ENCODE data around the gene CD79A.
"Not testable (repeated sequence)": the region's sequence is repeated elsewhere in the genome, so short reads cannot be mapped to it uniquely, and the experiment has no call there.

CD79A gene

DNA sequence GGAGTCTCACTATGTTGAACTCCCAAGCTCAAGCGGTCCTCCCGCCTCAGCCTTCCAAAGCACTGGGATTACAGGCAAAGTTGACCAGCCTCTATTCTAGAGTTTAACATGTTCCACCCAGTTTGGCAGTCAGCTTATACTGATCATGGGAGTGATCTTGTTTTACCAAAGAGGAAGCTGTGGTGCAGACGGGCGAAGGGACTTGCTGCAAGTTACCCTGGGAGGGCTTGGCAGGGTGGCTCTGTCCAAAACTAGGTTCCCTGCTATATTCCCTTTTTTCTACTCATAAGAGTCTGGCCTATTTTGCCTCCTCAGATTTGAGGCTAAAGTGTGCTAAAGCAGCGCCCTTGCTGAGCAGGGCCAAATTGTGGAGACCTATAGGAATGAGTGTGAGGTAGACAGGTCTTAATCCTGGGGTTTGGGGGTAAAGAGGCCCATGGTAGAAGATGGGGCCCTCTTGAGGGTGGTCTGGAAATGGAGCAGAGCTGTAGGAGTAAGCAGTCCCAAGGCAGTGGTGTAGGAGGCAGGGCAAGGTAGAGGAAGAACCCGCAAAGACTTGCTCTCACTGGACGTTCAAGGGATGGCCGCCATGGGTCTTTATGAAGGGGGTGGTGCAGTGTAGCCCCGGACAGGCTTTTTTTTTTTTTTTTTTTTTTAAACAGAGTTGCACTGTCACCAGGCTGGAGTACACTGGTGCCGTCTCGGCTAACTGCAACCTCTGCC lies 13.7 kb upstream of the CD79A start:
- DNase-seq (ENCODE audit: low spot score), result no peak

DNA sequence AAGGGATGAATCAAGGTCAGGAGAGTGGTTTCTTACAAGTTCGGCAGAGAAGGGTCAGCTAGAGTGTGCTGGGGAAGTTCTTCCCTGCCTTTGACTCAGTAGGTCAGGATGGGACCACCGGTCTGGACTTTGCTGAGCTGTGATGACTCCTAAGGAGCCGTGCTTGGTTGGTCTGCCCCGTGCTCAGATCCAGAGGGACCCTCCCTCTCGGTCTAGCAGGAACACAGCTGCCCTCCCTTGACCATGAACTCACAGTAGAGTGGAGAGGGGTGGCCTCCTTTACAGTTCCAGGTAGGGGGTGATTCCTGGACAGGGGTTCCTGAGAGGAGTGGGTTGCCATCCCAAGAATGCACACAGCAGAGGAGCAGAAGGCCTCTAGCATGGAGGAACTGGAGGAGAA lies 12.7 kb upstream of the CD79A start:
- no peak for DNase-seq (ENCODE audit: low spot score)

DNA sequence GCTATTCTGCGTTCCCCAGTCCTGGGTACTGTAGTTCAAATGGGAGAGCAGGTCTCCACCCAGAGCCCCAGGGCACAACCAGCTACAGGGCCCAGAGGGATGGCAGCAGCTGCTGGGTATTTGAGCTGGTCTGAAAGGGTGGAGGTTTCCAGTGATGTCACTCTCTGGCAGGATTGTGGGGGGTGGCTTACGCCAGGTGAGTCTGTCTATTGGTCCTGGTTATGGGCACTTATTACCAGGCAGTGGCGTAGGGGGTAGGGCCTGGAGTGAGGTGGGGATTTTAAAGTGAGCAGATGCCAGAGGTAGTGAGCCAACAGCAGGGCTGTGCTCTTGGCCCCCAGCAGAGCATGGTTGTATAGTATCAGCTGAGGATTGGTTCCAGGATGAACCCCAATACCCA lies 10.8 kb upstream of the CD79A start:
- no peak for DNase-seq (ENCODE audit: low spot score)

DNA sequence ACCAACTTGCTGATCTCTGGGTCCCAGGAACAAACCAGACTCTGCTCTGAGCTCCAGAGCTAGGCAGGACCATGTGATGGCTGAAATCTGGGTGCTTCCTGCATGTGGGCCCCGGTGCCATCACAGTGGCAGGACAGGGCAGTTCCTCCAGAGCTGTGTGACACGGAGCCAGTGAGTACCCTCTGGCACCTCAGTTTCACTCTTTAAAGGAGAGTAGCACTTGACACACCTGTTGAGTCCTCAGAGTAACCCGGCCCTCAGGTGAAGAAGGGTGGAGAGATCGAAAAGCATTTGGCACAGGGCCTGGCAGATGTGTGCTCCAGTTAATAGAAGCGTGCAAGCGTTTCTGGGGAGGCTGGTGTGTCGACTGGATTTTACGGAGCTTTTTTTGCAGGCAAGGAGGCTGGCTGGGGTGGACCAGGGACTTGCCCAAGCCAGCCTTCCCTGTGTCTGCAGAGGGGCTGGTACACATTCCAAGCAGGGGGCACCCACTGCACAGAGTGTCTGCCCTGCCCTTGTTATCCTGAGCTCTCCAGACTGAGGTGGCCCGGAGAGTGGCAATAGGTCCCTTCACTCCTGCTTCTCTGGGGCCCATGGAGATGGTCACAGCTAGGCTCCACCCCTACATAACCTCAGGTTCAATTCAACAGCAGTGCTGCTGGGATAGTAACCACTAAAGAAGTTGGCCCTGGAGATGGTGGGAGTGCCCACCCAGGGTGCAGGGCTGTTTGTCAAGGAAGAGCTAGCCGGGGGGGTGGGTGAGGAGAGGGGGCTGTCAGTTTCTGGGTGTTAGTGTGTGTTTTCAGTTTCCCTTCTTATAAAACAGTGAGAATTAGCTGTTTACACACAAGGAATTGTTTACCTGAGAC lies 8.7 kb upstream of the CD79A start:
- DNase-seq (ENCODE audit: low spot score), result no peak

DNA sequence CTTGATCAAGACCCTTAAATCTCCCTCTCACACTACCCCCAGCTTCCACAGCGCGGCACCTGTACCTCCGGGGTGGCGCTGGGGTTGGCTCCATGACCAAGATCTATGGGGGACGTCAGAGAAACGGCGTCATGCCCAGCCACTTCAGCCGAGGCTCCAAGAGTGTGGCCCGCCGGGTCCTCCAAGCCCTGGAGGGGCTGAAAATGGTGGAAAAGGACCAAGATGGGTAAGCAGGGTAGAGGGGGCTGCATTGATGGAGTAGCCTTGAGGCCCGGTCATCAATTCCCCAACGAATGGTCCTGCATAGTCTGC lies 8.1 kb upstream of the CD79A start:
- no peak for DNase-seq (ENCODE audit: low spot score)

DNA sequence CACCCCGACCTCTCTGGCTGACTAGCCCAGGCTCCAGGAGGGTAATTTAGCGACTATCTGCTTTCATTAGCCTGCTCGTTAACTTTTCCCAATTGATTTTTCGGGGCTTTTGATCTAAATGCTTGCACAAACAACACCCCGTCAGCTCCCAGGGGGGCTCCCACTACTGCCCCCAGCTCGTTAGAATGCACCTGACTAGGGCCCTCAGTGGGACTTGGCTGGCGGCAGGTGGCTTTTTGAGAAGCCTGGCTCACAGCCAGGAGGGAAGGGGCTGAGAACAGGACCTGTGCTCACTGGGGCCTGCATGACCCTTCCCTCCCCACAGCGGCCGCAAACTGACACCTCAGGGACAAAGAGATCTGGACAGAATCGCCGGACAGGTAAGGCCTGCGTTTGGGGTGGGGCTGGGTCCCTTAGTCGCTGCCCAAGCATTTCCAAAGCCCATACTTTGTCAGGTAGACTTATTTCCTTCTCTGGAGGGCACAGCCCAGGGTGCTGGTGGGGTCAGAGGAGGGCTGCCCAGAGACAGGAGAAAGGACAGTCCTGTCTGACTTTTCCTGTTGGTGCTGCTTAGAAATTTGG lies 7.6 kb upstream of the CD79A start:
- DNase-seq (ENCODE audit: low spot score), result no peak

DNA sequence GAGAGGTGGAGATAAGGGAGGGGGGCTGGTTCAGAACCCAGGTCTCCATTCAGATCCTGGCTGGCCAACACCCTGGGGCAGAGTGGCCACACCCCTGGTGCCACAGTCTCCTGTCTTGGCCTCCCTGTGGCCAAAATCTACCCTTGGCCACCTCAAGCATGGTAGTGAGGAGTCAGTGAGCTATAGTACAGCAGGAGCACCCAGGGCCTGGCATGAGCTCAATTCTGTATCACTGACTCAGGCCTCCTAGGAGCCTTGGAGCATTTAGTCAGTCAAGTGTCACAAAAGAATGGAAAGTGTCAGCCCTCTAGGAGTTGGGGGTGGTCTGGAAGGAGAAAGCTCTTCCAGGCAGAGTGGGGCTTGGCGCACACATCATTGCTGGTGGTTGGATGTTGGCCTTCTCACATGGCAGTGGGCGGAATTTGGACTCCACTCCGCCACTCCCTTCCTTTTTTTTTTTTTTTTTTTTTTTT lies 6.6 kb upstream of the CD79A start:
- no peak for DNase-seq (ENCODE audit: low spot score)

DNA sequence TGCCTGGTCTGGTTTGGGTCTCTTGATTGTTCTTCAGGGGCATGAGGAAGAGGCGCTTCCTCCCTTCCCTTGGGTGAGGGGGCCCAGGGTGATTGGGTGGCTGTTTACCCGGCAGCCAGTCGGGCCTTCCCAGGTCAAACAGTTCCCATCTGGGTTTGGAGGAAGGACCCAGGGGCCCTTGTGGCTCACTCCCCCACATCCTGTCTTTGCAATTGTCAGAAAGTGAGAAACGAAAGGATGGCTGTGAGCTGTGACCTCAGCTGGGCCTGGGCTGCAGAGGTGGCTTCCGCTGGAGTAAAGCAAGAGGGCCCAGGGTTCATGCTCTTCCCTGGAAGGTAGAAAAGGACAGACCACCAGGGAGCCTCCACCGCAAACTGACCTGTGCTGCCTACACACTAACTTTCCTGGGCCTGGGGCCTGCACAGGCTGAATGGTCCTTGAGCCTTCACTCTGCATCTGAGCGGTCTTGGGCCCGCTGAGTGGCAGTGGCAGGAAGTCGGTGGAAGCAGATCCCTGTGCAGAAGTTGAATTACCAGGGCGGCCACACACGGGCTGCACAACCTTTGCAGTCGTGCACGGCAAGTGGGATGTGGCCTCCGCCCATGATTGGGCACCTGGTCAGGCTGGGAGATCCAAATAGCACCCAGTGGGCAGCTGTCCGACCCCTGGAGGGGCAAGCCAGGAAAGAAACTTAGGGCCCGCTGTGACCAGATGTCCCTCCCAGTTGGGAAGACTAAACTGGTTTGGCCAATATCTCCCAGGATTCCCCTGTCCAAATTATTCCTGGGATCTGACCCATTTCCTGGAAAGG lies 5.3 kb upstream of the CD79A start:
- DNase-seq (ENCODE audit: low spot score), result no peak

DNA sequence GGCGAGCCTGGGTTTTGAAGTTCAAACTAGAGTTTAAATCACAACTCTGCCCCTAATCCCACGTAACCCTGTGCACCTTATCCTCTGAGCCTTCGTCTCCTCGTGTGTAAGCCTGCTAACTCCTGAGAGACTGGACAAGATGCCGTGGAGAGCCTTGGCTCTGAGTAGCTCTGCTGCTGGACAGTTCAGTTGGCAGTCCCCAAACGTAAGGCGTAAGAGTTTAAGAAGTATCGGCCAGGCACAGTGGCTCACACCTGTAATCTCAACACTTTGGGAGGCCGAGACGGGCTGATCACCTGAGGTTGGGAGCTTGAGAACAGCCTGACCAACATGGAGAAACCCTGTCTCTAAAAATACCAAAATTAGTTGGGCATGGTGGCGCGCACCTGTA lies 4.7 kb upstream of the CD79A start:
- no peak for DNase-seq (ENCODE audit: low spot score)

DNA sequence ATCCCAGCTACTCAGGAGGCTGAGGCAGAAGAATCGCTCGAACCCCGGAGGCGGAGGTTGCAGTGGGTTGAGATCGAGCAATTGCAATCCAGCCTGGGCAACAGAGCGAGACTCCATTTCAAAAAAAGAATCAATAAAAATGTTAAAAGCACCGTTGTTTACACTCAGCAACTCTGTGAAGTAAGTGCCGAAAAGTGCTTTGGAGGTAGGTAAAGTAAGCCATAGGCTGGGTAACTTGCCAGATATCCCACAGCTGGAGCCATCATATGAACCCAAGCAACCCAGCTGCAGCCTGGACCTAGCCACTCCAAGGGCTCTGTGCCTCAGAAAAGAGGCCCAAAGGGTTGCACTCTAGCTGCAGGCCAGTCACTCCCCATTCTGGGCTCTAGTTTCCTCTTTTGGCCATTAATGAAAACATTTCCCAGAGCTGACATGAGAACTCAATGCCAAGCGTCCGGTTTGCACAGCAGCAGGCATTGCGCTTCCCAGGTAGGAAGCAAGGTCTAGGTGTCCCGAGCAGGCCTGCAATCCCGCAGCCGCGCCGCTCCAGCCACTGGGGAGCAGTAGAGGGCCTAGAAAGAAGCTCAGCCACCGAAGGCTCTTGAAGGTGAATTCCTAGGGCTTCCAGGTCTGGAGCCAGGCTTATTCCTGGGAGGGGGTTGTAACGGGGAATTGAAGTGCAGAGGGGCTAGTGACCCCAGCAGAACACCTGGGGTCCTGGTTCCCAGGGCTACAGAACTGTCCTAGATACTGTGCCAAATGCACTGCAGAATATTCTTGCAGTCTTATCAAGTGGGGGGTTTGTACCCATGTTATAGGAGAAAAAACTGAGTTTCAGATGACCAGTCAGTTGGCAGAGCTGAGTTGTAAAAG lies 4.1 kb upstream of the CD79A start:
- no peak for DNase-seq (ENCODE audit: low spot score)

DNA sequence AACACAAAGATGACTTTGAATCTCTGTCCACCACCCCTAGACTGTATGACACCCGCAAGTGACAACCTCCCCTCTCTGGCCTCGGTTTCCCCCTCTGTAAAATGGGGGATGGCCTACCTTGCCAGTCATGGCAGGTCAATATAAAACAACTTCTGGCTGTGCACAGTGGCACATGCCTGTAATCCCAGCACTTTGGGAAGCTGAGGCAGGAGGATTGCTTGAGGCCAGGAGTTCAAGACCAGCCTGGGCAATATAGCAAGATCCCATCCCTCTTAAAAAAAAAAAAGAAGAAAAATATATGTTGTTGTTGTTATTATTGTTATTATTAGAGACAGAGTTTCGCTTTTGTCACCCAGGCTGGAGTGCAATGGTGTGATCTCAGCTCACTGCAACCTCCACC lies 1.1 kb upstream of the CD79A start:
- DNase-seq (ENCODE audit: low spot score), result not testable (repeated sequence)

DNA sequence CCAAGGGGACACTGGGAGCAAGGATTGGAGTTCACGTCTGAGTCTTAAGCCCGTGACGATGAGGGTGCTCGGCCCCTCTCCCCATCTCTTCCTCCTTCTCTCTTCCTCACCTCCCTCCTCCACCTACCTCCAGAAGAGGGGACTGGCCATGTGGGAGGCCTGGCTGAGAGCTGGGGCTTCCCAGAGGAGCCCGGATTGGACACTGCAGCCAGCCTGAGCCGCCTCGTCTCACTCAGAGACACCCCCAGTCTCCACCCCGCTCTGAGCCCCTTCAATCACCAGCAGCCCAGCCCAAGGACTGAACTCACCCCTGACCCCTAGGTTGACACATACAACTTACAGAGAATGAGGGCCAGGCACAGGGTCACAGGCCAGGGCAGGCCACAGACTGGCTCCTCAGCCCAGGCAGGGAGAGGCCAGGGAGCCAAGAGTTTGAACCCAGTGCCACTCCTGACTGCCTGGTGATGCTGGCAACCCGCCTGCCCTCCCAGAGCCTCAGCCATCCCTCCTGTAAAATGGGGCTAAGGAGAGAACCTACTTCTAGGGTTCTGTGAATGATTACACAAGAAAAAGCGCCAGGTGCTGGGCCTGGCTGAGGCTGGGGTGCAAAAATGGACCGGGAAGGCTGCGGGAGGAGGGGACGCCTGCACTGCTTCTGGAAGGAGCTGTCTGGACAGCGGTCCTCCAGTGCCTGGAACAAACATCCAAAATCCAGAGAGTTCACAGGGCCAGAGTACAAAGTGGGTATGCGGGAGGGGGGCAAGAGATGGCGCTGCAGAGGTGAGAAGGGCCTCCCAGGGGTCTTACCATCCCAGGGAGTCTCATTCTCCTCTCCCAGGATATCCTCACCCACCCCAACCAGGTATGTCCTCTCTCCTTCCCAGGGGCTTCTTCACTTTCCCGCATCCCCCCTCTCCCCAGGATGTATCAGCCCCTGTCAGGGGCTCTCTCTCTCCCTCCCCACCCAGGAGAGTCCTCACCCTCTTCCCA lies 1.1 kb downstream of the CD79A start:
- no peak for DNase-seq (ENCODE audit: low spot score)

DNA sequence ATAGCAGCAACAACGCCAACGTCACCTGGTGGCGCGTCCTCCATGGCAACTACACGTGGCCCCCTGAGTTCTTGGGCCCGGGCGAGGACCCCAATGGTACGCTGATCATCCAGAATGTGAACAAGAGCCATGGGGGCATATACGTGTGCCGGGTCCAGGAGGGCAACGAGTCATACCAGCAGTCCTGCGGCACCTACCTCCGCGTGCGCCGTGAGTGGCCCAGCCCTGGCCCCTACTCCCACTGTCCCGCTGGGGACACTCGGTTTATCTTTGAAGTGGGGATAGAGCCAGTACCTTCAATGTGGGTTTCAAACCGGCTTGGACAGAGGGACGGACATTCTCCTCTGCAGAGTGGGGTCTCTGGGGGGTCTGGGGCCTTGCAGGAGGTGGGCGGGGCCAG lies 2.0 kb downstream of the CD79A start:
- no peak for DNase-seq (ENCODE audit: low spot score)

DNA sequence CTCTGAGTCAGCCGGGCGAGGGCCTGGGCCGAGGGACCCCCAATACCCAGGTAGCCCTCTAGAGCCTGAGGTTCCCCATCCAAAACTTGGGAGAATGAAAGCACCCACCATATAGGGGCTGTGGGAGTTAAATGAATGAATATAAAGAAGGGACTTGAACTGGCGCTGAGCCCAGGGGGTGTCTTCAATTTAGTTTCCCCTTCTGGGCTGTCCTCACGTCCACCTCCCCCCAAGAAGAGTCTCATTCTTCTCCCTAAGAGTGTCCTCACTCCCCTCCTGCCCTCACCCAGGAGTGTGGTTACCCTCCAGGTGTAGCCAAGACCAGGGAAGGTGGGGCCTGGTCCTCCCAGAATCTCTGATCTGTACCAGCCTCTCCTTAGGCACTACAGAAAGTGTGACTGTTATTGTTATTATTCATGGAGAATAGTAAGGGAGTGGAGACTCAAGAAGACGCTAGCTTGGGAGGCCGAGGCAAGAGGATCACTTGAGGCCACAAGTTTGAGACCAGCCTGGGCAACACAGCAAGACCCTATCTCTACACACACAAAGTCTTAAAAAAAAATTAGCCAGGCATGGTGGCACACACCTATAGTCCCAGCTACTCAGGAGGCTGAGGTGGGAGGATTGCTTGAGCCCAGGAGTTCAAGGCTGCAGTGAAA lies 2.7 kb downstream of the CD79A start:
- no peak for DNase-seq (ENCODE audit: low spot score)

DNA sequence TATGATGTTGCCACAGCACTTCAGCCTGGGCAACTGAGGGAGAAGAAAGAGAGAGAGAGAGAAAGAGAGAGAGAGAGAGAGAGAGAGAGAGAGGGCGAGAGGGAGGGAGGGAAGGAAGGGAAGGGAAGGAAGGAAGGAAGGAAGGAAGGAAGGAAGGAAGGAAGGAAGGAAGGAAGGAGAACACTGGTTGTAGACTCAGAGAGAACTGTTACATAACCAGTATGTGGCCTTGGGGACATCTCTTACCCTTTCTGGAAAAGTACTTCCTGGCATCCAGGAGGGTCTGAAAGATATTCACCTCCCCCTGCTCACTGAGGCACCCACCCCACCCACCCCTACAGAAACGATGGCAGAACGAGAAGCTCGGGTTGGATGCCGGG lies 3.2 kb downstream of the CD79A start:
- no peak for DNase-seq (ENCODE audit: low spot score)

DNA sequence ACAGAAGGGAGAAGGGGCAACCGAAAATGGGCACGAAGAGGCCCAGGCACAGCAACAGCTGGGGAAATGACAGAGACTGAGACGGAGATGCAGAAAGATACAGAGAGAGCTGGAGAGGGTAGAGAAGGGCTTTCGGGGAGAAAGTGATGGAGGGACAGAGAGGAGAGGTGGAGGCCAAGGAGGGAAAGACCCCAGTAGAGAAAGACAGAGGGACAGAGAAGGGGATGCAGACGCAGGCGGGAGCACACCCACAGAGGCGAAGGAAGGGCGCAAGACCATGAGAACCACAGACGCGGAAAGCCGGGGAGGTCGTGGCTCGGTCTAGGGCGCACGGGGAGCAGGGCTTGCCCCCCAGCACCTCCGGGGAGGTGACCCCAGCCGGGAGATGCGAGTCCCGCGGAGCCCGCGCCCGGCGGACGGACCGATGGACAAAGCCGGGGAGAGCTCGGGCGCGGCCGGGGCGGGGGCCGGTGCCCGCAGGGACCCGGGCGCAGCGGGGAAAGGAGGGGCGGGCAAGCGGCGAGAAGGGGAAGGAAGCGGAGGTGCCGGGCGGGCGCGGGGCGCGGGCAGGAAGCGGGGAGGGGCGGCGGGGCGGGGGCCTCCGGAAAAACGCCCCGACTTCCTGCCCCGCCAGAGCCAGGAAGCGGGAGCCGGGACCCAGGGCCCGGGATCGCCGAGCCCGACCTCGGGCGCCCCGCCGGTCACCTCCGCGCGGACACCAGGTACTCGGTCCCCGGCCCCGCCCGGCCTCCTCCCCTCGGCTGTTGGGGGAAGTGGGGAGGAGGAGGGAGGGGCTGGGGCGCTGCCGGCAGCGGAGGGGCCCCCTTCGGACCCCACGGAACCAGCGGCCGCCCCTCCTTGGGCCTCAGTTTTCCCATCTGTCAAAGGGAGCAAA lies 5.7 kb downstream of the CD79A start, which contains the start of gene ARHGEF1:
ARHGEF1 (plus strand) TSS at position 617 of the 895 bp plus-strand sequence. CDS start 4,899 bp downstream, outside the sequence.
- DNase-seq (ENCODE audit: low spot score), result no peak

DNA sequence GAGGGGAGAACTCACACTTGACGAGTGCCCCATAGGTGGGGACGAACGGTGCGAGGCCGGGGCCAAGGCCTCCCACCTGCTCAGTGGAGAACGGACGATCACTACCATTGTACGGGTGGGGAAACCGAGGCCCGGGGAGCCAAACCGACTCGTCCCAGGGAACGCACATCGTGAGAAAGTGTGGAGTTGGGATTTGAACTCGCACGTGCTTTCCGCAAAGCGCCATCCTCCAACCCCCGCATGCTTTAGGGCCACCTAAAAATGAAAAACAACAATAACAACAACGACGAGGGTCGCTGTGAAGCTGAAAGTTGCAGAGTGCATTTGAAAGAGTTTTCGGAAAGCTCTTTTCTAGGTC lies 6.4 kb downstream of the CD79A start:
- DNase-seq (ENCODE audit: low spot score), result no peak

Measured in left forelimb (tissue), 1 donor.